Small intestine (tissue), 7 donors: ENCODE measurements around the gene BAG2. TPM values are rescaled to one million over a fixed set of nuclear protein-coding genes. Genes with fewer than 3 reads are reported as not detected.

Source experiments
- DNase-seq, 2 donors: peaks; one replicate each; pipeline versions ENCODE4 v3.0.0 to v3.0.0-alpha.2; 2013
- FAIRE-seq: peaks from 2 replicates; lab custom pipeline; 2012; peaks lifted over from hg19 to GRCh38; lab: Jason Lieb, UNC
- H3K27ac ChIP-seq, 3 donors: one replicate each; pipeline ENCODE4 v1.5.1; 2013; ENCODE audit warnings: low read length in 2 of 3, mild to moderate bottlenecking in 2 of 3, control low read depth in 1 of 3, inconsistent platforms in 1 of 3, low read depth in 1 of 3, moderate library complexity in 1 of 3
- H3K27me3 ChIP-seq, 3 donors: one replicate each; pipeline ENCODE4 v1.6.1; 2013; ENCODE audit warnings: low read length in 3 of 3, inconsistent platforms in 1 of 3; ENCODE audit not compliant: control insufficient read depth in 3 of 3, insufficient read depth in 3 of 3
- H3K36me3 ChIP-seq, 3 donors: one replicate each; pipeline ENCODE4 v1.6.1; 2013; ENCODE audit warnings: low read length in 3 of 3, inconsistent platforms in 1 of 3, low read depth in 1 of 3, mild to moderate bottlenecking in 1 of 3, moderate library complexity in 1 of 3; ENCODE audit not compliant: control insufficient read depth in 3 of 3, insufficient read depth in 2 of 3
- H3K4me1 ChIP-seq, 3 donors: one replicate each; pipeline ENCODE4 v1.6.1; 2013; ENCODE audit warnings: low read length in 2 of 3, inconsistent platforms in 1 of 3, low read depth in 1 of 3, mild to moderate bottlenecking in 1 of 3, moderate library complexity in 1 of 3; ENCODE audit not compliant: control insufficient read depth in 3 of 3, insufficient read depth in 2 of 3
- H3K4me3 ChIP-seq, 3 donors: one replicate each; pipeline ENCODE4 v1.5.1; 2013; ENCODE audit warnings: low read length in 3 of 3, control low read depth in 1 of 3, inconsistent platforms in 1 of 3, low read depth in 1 of 3, mild to moderate bottlenecking in 1 of 3, moderate library complexity in 1 of 3
- H3K9me3 ChIP-seq, 2 donors: one replicate each; pipeline ENCODE4 v1.6.1; 2013; ENCODE audit warnings: low read depth in 1 of 2, low read length in 1 of 2; ENCODE audit not compliant: control insufficient read depth in 2 of 2, insufficient read depth in 1 of 2
- WGBS, 3 donors: extraction: QIAGEN DNeasy Blood & Tissue Kit; methylation state at CpG; one replicate each; pipeline ENCODE4 v1.1.7; 2013; 5-methylcytosine and 5-hydroxymethylcytosine counted together
- polyA plus RNA-seq, 4 donors: library from polyadenylated mRNA; stranded (reverse) in 3 of 4; unstranded in 1 of 4; fragments of 200-250 nt in 3 of 4; fragments of 120-200 nt in 1 of 4; gene quantifications; one replicate each; pipeline versions ENCODE4 v1.2.1 to v1.2.3, GENCODE V29; 2013
- donor health status: healthy with polysubstance abuse.
- donor health status: control.
- donor health status: control.
- donor health status: Bipolar disorder and iron deficiency.
- donor health status: healthy.

BAG2 gene
- polyA plus RNA-seq, 4 donors: 0.45 to 1.1 (median 0.72) TPM

DNA sequence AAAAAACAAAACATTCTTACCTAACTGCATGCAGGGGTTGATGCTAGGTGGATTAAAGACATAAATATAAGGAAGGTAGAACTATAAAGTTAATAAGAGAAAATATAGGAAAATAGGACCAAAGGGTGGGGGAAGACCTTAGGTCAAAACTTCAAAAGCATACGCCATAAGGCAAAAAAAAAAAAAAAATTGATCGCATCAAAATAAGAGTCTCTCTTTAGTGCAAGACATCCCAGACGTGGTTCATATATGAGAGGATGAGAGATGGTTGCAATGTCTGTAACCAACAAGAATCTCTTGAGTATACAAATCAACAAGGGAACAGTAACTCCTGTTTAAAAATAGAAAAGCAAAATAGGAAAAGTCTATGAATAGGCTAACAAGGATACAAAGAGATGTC lies 8.5 kb downstream of the BAG2 start:
- Histone ChIP-seq H3K27me3 (no peaks in the 10 kb centered on the region), H3K36me3 (peaks cover 0 to 4% (median 0%) of the 10 kb centered on the region in 3 donors), H3K4me3 (no peak overlapping the region), H3K27ac (no peak overlapping the region), H3K4me1 (no peaks in the 10 kb centered on the region), H3K9me3 (no peaks in the 10 kb centered on the region)
- DNase-seq: no peak
- 86 to 89% (median 88%) methylated on average over 3 of the region's 3 CpGs for WGBS, 3 donors
- no peak for FAIRE-seq

DNA sequence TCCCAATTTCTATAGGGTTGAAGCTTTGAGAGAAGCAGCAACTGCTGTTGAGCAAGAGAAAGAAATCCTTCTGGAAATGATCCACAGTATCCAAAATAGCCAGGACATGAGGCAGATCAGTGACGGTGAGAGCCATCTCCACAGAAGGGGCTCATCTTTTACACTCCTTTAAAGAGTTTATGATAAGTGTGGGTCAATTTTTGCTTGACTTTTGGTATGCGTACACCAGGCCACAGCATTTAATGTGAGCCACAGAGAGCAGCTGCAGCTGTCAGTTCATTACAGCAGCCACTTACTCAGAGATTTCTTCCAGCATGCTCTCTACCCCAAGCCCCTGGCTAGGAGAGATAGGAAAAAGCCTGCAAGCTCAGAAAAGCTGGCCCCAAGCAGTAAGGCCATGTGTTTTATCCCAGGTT lies 9.9 kb downstream of the BAG2 start:
- FAIRE-seq (no peak), DNase-seq (no peak)
- no peaks in the 10 kb centered on the region for H3K27me3 ChIP-seq
- no peaks in the 10 kb centered on the region for H3K9me3 ChIP-seq
- 72 to 98% (median 92%) methylated on average over 2 of the region's 2 CpGs for WGBS, 3 donors
- peaks cover 0 to 4% (median 0%) of the 10 kb centered on the region in 3 donors for H3K36me3 ChIP-seq
- H3K4me1 ChIP-seq: no peaks in the 10 kb centered on the region
- H3K27ac ChIP-seq: no peak overlapping the region
- H3K4me3 ChIP-seq: no peak overlapping the region

DNA sequence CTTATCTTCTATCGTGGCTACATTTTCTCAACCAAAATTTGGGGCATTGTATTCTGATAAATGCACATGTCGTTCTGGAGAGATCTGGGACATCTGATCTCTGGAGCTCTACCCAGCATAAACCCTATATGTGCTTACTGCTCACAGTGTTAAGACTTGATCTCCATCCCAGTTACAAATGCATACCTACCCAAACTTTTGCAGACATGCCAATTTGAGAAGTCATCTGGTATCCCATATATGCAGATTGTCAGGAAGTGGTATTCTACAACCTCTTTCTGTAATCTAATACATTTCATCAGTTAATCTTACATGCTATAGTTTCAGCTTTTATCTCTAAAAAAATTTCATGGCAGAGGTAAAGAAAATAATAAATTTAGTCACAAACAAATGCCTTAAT lies 11.2 kb downstream of the BAG2 start:
- WGBS, 3 donors: 90 to 92% (median 92%) methylated on average over 2 of the region's 2 CpGs
- H3K27ac ChIP-seq: no peak overlapping the region
- H3K4me1 ChIP-seq: no peaks in the 10 kb centered on the region
- no peaks in the 10 kb centered on the region for H3K27me3 ChIP-seq
- FAIRE-seq (no peak), DNase-seq (no peak)
- no peaks in the 10 kb centered on the region for H3K9me3 ChIP-seq
- H3K4me3 ChIP-seq: no peak overlapping the region
- peaks cover 0 to 4% (median 0%) of the 10 kb centered on the region in 3 donors for H3K36me3 ChIP-seq

DNA sequence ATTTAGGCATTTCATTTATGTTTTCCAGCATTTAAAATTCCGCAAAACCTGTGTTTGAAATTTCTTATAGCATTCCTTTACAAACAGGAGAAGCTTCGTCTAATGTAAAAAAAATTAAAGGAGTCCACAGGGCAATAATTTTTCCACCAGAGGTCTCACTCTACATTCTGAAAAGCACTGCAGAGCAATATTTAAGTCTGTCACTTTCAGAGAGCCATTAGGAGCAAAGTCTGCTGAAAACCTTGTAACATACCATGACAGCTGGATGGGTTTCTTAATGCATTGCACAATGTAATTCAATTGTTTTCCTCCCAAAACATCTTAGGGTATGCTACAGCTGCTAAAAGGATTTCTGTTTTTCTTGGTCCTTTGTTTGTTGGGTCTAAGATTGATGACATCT lies 18.0 kb downstream of the BAG2 start:
- no peaks in the 10 kb centered on the region for H3K9me3 ChIP-seq
- H3K27ac ChIP-seq: no peak overlapping the region

DNA sequence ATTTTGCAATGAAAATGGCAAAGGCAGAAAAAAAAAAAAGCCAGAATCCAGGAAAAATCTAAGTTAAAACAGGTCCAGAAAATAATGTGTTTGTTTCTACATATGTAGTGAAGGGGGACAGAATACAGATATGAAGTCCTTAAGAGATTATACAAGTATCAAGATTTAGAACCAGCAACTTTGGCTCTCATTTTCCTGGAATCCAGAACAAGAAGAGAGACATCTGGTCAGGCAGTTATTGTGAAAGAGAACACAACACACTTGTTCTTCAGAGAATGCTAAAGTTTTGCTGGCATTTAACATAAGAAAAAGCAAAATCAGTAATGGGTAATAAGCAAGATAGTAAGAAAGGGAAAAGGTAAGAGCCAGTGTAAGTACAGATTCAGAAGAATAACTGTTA lies 21.1 kb downstream of the BAG2 start:
- Histone ChIP-seq H3K4me3 (no peak overlapping the region), H3K27me3 (no peaks in the 10 kb centered on the region), H3K36me3 (peaks cover 0 to 6% (median 0%) of the 10 kb centered on the region in 3 donors), H3K4me1 (no peaks in the 10 kb centered on the region), H3K9me3 (no peaks in the 10 kb centered on the region), H3K27ac (no peak overlapping the region)
- FAIRE-seq (no peak), DNase-seq (no peak)

More for the DNA sequence above, 18.0 kb downstream of the BAG2 start:
- H3K27me3 ChIP-seq: no peaks in the 10 kb centered on the region
- H3K4me3 ChIP-seq: no peak overlapping the region
- no peaks in the 10 kb centered on the region for H3K4me1 ChIP-seq
- DNase-seq: peak; percentile 5 to 34
- H3K36me3 ChIP-seq: peaks cover 0 to 6% (median 0%) of the 10 kb centered on the region in 3 donors
- WGBS, 3 donors: 75 to 82% (median 75%) methylated on average over 2 of the region's 2 CpGs
- no peak for FAIRE-seq

DNA sequence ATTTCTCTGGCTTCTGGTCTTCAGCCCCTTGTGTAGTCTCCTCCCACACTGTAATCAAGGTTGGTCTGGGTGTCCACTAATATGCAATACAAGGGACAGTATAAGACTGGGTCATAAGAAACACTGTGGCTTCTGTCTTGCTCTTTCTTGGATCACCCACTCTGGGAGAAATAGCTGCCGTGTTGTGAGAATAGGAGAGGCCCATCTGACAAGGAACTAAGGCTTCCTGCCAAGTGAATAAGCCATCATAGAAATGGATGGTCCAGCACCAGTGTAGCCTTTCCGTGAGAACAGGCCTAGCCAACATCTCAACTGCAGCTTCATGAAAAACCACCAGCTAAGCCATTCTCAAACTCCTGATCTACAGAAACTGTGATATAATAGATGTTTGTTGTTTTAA lies 23.3 kb downstream of the BAG2 start:
- 80 to 97% (median 84%) methylated on average over 2 of the region's 2 CpGs for WGBS, 3 donors
- no peak for FAIRE-seq
- DNase-seq: no peak

DNA sequence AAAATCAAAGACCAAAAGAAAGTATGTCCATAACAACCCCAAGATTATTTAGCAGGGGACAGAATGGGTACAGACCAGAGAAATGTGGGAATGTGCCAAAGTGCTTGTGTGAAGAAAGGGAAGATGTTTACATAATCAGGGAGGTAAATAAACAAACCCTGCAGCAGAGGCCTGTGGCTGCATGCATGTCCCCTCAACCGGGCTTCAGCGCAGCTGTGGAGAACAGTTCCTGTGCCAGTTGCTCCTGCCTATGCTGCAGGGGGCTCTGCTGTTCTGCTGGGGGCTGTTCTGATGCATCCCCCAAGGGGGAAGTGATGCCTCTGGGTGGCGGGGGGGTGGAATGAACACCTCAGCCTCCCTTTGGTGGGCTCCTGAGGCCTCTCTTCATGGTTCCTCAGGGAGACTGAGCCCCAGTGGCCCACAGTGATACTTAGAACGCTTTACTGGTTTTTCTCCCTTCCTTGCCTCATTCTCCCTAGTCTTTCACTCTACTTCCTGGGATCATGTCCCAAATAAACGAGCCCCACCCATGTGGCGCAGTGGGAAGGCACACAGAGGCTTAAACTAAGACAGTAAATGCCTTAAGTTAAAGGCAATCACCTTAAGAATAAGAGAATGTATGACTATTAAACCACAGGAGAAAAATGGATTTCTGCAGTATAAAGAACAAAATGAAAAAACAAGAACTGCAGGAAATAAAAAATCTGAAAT lies 27.0 kb downstream of the BAG2 start:
- WGBS, 3 donors: 64 to 76% (median 75%) methylated on average over 6 of the region's 6 CpGs
- Histone ChIP-seq H3K36me3 (no peaks in the 10 kb centered on the region), H3K9me3 (no peaks in the 10 kb centered on the region), H3K27me3 (no peaks in the 10 kb centered on the region), H3K27ac (no peak overlapping the region), H3K4me3 (no peak overlapping the region), H3K4me1 (no peaks in the 10 kb centered on the region)
- FAIRE-seq: no peak
- DNase-seq: no peak

More for the DNA sequence above, 23.3 kb downstream of the BAG2 start:
- Histone ChIP-seq H3K36me3 (peaks cover 0 to 6% (median 0%) of the 10 kb centered on the region in 3 donors), H3K4me3 (no peak overlapping the region), H3K4me1 (no peaks in the 10 kb centered on the region), H3K27me3 (no peaks in the 10 kb centered on the region), H3K27ac (no peak overlapping the region), H3K9me3 (no peaks in the 10 kb centered on the region)

DNA sequence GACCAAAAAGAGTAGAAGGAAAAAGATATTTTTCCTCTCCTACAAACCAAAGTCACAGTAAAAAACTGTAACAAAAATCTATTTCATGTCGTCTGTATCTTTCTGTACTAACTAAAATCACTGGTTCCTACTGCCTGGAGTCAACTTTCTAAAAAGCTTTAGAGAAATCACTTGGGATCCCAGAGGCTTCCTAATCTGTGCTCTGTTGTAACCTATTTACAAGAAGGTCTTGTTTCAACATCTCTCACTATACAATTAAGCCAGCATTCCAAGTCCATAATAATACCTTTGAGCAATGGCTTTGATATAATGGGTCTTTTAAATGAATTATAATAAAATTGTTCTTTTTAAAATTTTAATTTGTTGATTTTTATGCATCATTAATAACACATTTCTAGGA lies 29.6 kb downstream of the BAG2 start:
- no peaks in the 10 kb centered on the region for H3K36me3 ChIP-seq
- FAIRE-seq: no peak
- no peak overlapping the region for H3K4me3 ChIP-seq
- WGBS, 3 donors: 84 to 93% (median 89%) methylated on average over 1 of the region's 1 CpG
- DNase-seq: no peak
- no peaks in the 10 kb centered on the region for H3K4me1 ChIP-seq
- H3K9me3 ChIP-seq: no peaks in the 10 kb centered on the region
- H3K27me3 ChIP-seq: no peaks in the 10 kb centered on the region
- H3K27ac ChIP-seq: no peak overlapping the region
